ENCODE results near the gene SLC25A38. TPM values are rescaled to one million over a fixed set of nuclear protein-coding genes. Genes with fewer than 3 reads are reported as not detected.

The SLC25A38 gene
- total RNA-seq, 4 donors from 2014 or later: 18.8 to 25.7 (median 22.8) TPM

DNA sequence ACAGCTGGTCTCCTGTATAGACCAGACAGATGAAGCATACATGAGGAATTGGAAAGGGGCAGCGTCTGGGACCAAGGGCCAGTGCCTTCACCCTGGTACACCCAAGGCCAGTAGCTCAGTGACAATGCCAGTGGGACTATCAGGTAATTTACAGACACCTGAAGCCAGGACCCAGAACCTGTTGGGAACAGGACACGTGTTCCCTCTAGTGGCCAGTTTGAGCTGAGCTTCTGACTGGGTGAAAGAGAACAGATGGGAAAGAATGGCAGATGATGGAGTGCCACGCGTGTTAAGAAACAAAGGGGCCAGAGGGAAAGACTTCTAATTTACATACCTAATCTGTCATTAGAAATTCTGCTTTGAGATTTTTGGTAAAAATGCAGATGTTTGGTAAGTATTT is 5.1 kb upstream of the SLC25A38 start:
- DNase-seq (ENCODE audit: low spot score) (no peak), ATAC-seq (ENCODE audit: low FRiP score) (no peak)
- TF ChIP-seq, protein P1, sequence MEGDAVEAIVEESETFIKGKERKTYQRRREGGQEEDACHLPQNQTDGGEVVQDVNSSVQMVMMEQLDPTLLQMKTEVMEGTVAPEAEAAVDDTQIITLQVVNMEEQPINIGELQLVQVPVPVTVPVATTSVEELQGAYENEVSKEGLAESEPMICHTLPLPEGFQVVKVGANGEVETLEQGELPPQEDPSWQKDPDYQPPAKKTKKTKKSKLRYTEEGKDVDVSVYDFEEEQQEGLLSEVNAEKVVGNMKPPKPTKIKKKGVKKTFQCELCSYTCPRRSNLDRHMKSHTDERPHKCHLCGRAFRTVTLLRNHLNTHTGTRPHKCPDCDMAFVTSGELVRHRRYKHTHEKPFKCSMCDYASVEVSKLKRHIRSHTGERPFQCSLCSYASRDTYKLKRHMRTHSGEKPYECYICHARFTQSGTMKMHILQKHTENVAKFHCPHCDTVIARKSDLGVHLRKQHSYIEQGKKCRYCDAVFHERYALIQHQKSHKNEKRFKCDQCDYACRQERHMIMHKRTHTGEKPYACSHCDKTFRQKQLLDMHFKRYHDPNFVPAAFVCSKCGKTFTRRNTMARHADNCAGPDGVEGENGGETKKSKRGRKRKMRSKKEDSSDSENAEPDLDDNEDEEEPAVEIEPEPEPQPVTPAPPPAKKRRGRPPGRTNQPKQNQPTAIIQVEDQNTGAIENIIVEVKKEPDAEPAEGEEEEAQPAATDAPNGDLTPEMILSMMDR (IDR thresholded peaks at IDR 0.05): no peak

DNA sequence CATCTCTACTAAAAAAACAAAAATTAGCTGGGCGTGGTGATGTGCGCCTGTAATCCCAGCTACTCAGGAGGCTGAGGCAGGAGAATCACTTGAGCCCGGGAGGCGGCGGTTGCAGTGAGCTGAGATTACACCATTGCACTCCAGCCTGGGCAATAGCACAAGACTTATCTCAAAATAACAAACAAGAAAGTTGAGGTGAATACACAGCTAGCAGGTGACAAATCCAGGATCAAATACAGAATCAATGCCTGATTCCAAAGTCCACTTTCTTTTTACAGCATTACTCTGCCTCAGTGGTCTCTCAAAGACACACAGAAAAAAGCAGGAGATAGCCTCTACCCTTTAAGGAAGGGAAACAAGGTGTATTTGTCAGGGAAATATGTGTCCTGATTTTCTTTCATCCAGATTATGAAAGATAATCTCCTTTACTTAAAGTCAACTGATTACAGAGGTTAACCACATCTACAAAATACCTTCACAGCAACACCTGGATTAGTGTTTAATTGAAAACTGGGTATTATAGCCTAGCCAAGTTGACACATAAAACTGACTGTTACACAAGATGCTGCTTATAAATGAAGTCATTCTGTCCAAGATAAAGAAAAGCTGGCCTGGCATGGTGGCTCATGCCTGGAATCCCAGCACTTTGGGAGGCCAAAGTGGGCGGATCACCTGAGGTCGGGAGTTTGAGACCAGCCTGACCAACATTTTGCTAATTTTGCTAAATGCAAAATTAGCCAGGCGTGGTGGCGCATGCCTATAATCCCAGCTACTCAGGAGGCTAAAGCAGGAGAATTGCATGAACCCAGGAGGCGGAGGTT is 4.0 kb upstream of the SLC25A38 start:
- DNase-seq (ENCODE audit: low spot score): no peak
- ATAC-seq (ENCODE audit: low FRiP score): no peak
- TF ChIP-seq, protein P1 (IDR thresholded peaks at IDR 0.05): no peak

DNA sequence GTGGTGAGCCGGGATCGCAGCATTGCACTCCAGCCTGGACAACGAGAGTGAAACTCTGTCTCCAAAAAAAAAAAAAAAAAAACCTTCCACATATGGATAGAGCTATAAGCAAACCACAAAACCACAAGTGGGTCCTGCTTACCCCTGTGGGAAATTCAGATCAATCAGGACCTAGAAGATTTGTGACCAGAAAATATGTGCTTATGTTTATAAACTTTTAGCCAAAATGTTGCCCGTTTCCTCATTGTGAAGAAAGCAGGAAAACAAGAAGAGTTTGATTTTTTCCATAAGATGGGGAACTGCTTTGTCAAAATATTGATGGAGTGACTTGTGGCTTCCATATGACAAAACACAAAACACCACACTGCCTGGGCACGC is 3.4 kb upstream of the SLC25A38 start:
- DNase-seq (ENCODE audit: low spot score) (no peak), ATAC-seq (ENCODE audit: low FRiP score) (no peak)
- TF ChIP-seq, protein P1 (IDR thresholded peaks at IDR 0.05): no peak

DNA sequence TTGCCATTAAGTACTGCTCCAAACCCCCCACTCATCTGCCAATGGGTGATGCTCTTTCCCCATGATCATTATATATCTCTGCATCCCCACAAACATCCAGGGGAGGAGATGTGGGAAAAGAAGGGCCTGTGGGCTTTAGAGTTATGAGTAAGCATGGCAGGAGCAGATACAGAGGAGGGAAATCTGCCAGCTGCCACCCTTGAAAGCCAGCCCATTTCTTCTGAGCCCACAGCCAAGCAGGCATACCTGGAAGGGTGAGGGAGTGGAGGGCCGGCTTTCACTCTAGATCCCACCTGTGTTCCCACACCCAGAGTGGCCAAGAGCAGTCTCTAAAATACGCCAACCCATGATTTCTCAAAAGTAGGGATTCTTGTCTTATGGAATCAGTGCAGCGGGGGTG is 1.7 kb upstream of the SLC25A38 start:
- DNase-seq (ENCODE audit: low spot score) (no peak), ATAC-seq (ENCODE audit: low FRiP score) (no peak)
- TF ChIP-seq, protein P1 (IDR thresholded peaks at IDR 0.05): no peak

DNA sequence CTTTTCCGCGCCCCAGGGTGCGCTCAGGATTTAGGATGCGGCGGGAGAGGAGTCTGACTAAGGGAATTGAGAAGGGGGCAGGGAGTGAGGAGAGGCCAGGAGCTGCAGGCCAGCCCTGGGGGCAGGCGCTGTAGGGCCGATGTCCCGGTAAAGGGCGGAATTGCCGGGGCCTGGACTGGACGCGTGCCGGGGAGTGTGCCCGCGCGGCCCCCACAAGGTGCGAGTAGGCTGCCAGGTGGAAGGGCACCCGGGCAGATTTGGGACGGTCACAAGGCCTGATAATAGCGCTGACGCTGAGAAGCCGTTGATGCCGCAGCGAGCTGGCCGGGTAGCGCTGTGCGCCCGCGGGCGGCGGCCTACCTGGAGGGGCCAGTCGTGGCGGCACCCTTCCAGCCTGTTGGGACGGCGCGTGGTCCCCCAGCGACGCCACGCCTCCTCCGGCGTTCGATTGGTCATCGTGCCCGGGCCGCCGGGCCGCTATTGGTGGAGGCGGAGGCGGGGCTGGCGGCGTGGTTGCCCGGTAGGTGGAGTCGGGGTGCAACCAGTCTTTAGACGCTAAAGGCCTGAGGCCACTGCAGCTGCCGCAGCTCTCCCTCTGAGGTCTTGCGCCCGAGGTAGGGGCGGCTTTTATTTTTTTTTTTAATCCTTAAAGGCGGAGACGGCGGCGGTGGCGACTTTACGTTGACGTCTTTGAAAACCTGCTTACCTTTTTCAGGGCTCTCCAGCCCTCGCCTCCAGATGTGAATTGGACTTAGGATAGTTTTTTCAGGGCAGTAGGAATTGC is 903 bp downstream of the SLC25A38 start:
- TF ChIP-seq, protein P1 (IDR thresholded peaks at IDR 0.05): no peak
- peak; percentile 82 for DNase-seq (ENCODE audit: low spot score)
- ATAC-seq (ENCODE audit: low FRiP score): peak; percentile 96

DNA sequence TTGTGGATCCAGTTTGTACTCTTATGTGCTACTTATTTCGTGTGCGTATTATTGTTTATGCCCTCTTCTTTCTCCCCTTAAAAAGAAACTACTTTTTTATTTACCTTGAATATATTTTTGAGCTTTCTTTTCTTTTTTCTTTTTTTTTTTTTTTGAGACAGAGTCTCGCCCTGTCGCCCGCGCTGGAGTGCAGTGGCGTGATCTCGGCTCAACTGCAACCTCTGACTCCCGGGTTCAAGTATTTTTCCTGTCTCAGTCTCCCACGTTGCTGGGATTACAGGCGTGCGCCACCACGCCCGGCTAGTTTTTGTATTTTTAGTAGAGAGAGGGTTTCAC is 1.5 kb downstream of the SLC25A38 start:
- TF ChIP-seq, protein P1 (IDR thresholded peaks at IDR 0.05): no peak
- DNase-seq (ENCODE audit: low spot score): no peak
- no peak for ATAC-seq (ENCODE audit: low FRiP score)

Measured in omental fat pad (tissue), 4 donors.